GM18519 (cell line): ENCODE measurements around the gene LSMEM2.
A peak's percentile ranks its signal among the peaks of the same experiment; 100 is the strongest.
"Not testable (repeated sequence)": the region's sequence is repeated elsewhere in the genome, so short reads cannot be mapped to it uniquely, and the experiment has no call there.

Experiments
- ATAC-seq: cut with Tn5 transposase; IDR thresholded peaks from one replicate; pipeline ENCODE4 v1.9.1; 2021; ENCODE audit warnings: mild to moderate bottlenecking, moderate library complexity; ENCODE audit not compliant: unreplicated experiment, low FRiP score

LSMEM2 gene

DNA sequence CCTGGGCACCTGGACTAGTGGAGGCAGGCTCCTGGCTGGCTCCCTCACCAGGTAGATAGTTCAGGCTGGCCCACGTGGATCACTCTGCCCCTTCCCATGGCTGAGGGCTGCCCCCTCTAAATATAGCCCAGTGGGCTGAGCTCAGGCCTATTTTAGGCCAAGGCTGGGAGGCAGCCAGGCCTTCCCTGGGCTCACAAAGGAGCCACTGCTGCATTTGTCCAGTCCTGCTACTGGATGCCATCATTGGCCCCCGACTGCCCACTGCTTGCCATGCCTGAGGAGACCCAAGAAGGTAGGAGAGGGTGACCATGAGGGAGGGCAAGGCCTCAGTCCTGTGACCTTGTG lies at the start of gene LSMEM2:
LSMEM2 (plus strand) TSS at position 208 of the 345 bp plus-strand sequence; CDS start at position 235, 27 bp downstream.
- ATAC-seq: no peak

DNA sequence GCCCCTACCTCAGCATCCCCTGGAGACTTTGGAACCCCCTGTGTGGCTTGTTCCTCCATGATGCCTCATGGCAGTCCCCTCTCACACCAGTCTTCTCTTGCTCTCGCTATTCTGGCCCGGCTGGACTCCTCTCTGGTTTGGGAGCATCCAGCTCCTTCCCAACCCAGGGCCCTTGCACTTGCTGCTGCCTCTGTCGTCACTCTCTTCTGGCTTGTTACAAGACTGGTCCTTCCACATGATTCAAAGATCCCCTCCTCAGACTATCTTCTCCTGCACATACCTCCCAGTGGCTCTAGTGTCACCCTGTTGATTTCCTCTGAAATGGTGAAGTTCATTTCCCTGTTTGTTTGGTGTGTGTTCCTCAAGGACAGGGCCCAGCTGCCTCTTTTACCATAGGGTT lies 49.4 kb upstream of the LSMEM2 start:
- ATAC-seq: no peak

DNA sequence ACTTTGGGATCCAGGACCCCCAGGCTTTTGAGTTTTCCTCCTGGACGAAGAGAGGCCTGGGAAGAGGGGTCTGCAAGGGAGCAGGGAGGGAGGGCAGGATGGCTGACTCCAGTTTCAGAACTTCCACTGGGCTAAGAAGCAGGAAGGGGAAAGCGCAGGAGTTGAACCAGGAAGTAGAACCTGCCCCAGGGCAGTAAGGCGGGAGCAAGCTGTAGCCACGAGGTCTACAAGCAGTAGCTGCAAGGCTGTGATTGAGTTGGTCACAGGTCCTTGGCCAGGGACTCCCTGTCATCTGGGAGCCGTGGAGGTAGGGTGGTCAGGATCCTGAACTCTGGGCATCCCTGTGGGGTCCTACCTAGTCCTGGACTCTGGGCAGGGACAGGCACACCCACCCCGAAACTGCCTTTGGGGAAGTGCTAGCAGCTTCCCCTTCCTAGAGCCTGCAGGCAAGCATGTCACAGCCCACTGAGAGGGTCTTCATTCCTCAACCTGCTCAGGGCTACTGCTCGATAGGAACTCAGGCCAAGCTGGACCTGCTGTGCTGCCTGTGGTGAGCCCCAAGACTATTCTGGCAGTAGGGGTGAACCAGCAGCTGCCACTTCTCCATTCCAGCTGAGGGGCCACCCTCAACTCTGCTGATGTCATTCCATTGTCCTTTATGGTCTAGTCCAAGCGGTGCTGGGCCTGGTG lies 48.6 kb upstream of the LSMEM2 start:
- ATAC-seq: no peak

DNA sequence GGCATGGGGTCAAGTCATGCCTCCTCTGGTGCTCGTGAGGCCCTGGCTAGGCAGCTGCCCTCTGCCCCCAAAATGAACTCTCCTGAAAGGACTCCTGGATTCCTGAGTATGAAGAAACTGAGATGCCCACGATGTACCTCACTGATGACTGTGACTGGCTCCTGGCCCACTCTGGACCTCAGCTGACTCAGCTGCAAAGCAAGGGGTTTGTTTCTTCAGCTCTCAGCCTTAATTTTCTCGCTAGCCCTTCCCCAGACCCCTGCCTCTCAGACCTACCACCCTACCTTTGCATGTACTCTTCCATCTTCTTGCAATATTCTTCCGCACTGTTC lies 48.1 kb upstream of the LSMEM2 start:
- no peak for ATAC-seq

DNA sequence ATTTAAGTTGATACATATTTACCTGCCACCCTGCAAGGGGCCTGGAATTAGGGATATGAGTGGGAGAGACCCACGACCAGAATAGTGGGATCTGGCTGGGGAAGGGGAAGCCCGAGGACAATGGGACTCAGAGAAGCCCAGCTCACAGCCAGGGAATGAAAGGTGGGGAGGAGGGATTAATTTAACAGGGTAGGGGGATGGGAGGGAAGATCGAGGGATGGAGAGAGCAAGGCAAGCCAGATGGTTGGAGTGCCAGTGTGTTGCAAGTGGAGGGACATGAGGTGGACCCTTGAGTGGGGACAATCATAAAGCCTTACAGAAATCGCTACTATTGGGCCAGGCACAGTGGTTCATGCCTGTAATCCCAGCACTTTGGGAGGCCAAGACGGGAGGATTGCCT lies 47.3 kb upstream of the LSMEM2 start:
- ATAC-seq: no peak

GRCh38 chr3:50232303-50232702 lies 46.6 kb upstream of the LSMEM2 start:
- no peak for ATAC-seq

- ATAC-seq: no peak
Measured at GRCh38 chr3:50233176-50233575, 45.7 kb upstream of the LSMEM2 start.

DNA sequence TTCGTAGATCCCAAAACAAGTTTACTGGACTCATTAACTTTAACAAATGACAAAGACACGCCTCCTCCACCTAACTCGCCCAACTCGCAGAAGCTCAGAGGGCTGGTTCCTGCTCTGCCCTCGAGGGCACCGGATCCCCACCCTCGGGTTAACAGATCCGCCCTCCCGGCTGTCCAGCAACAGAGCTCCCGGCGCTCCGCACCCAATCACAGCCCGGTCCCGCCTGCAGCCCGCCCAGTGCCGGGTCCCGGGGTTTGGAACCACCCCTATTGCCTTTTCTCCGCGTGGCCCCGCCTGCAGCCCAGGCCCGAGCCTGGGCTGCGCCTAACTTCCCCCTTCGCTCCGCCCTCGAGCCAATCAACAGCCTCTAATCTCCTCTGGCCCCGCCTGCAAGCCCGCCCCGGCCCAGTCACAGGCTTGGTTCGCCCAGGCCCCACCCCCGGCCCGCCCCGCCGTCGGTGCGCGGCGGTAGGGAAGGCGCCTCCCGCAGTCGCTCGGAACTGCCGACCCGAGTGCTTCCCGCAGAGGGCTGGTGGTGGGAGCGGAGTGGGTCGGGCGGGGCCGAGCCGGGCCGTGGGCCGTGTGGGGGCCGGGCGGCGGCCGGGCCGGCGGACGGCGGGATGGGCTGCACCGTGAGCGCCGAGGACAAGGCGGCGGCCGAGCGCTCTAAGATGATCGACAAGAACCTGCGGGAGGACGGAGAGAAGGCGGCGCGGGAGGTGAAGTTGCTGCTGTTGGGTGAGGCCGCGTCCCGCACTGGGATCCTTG lies 43.0 kb upstream of the LSMEM2 start, which contains the start of gene GNAI2:
GNAI2 (plus strand) TSS at position 489 of the 768 bp plus-strand sequence; CDS start at position 621, 132 bp downstream.
- ATAC-seq: peak; percentile 88

DNA sequence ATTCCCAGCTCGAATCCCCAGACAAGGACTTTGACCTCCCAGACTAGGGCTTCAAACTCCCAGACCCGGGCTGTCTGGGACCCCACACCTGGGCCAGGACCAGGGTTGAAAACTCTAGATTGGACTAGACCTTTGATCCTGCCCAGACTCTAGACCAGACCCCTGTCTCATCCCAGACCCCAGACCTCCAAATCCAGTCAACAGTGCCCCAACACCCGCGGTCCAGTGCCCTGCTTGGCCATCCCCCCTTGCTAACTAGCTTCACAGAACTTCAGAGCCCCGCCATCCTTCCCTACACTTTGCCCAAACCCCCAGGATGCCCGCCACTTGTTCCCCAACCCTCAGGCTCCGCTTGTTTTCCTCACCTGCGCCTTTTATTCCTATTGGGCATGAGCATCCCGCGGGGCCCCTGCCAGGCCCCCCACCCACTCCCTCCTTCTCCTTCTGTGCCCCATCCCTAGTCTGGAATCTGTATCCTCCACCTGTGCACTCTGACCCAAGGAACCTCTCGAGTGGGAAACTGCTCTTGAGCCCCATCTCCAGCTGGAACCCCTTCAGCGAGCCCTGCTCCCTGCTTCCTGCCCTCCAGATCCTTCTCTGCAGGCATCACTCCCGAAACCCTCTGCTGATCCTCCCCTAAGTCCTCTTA lies 42.3 kb upstream of the LSMEM2 start:
- no peak for ATAC-seq

GRCh38 chr3:50237133-50237651 lies 41.7 kb upstream of the LSMEM2 start:
- no peak for ATAC-seq

- peak; percentile 30 for ATAC-seq
Measured at GRCh38 chr3:50237754-50238548, 40.9 kb upstream of the LSMEM2 start.

- ATAC-seq: no peak
Measured at GRCh38 chr3:50238549-50239026, 40.3 kb upstream of the LSMEM2 start.

DNA sequence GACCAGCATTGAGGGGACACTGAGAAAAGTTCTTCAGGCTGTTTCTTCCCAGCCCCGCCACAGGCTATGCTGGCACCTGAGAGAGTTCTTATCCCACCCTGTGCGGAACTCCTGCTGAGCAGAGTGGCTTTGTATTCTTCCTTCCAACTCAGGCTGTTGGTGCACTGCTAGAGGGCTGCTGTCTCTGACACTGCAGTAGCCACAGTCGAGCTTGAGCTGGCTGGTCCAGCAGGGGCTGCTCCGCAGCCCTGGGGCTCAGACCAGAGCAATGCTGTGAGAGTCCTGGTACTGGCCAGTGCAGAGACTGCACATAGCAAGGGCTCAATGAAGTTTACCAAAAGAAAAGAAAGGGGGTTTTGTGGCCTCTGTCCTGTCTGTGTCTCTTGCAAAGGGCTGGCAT lies 39.2 kb upstream of the LSMEM2 start:
- ATAC-seq: no peak

- ATAC-seq: no peak
Measured at GRCh38 chr3:50241163-50241562, 37.7 kb upstream of the LSMEM2 start.

- ATAC-seq: no peak
Measured at GRCh38 chr3:50241713-50242380, 37.0 kb upstream of the LSMEM2 start.

GRCh38 chr3:50242381-50242770 lies 36.5 kb upstream of the LSMEM2 start:
- ATAC-seq: no peak

DNA sequence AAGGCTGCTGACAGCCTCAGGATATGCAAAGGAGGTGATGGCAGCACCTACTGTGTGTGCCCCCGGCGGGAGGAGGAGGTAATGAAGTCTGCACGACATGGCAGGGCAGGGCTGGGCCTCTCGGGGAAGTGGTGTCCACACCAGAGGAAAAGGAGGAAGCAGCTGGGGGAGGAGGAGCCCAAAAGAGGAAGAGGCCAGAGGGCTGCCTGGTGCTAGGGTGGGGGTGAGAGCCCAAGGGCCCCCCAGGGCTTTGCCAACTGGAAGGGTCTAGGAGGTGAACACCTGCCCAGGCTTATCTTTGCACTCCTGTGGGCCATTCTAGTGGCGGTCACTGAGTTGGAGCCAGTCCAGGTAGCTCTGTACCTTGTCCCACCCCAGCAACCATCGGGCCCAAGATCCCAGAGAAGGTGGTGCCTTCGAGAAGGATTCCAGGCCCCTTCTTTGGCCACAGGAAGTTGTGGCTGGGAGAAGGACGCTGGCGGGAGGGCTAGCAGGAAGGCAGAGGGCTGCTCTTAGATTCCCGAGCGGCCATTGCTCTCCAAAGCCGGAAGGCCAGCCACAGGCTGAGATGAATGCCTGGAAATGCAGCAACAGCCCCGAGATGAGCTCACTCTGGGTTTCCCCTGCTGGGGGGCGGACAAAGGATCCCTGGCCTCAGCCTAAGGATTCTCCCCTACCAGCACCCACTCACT lies 35.9 kb upstream of the LSMEM2 start:
- no peak for ATAC-seq

GRCh38 chr3:50243543-50243895 lies 35.4 kb upstream of the LSMEM2 start:
- no peak for ATAC-seq

GRCh38 chr3:50244813-50245212 lies 34.1 kb upstream of the LSMEM2 start:
- ATAC-seq: not testable (repeated sequence)
